Activated B cell treated with CpG ODN at 0.5 μM for 24 hours (primary cell): ENCODE data around the gene PMPCA. TPM values are rescaled to one million over a fixed set of nuclear protein-coding genes. Genes with fewer than 3 reads are reported as not detected.

Experiments used
- ATAC-seq: fragments of 200-7000 bp; cut with Tn5 transposase; one replicate; pipeline ENCODE4 v1.10.0; 2021; ENCODE audit warnings: low read depth, mild to moderate bottlenecking, moderate library complexity
- CTCF ChIA-PET: fragments of 350-600 bp; sonication (Branson Sonifier 250); formaldehyde crosslinking; loops from one replicate; lab custom pipeline; 2021; ENCODE audit warnings: antibody characterized with exemption; lab: Charles Lee
- POLR2A ChIA-PET: fragments of 350-600 bp; sonication (Branson Sonifier 250); formaldehyde crosslinking; loops from one replicate; lab custom pipeline; 2021; ENCODE audit warnings: antibody characterized with exemption; lab: Charles Lee
- DNase-seq: peaks from one replicate; pipeline ENCODE4 v3.0.0; 2022
- H3K27ac Mint-ChIP-seq: one replicate; pipeline ENCODE4 v1.8.0; 2020; ENCODE audit warnings: mixed read lengths
- H3K27me3 Mint-ChIP-seq: one replicate; pipeline ENCODE4 v1.8.0; 2021; ENCODE audit warnings: mixed read lengths
- H3K36me3 Mint-ChIP-seq: one replicate; pipeline ENCODE4 v1.8.0; 2021; ENCODE audit warnings: low read depth, mixed read lengths
- H3K4me1 Mint-ChIP-seq: one replicate; pipeline ENCODE4 v1.8.0; 2021; ENCODE audit warnings: mixed read lengths
- H3K4me3 Mint-ChIP-seq: one replicate; pipeline ENCODE4 v1.8.0; 2020; ENCODE audit warnings: mild to moderate bottlenecking, mixed read lengths
- H3K9me3 Mint-ChIP-seq: one replicate; pipeline ENCODE4 v1.8.0; 2020; ENCODE audit warnings: mixed read lengths
- CTCF ChIP-seq: fragments of 200-600 bp; IDR thresholded peaks from one replicate; pipeline ENCODE4 v1.8.0; 2022; ENCODE audit warnings: antibody characterized with exemption, mild to moderate bottlenecking
- intact Hi-C: fragments of 100-400 bp; cut with micrococcal nuclease; formaldehyde crosslinking; loops from one replicate; pipeline ENCODE4 v1.15.1; 2024
- total RNA-seq: library from RNA; stranded (reverse); gene quantifications from 2 replicates; pipeline ENCODE4 v1.2.3, GENCODE V29; 2022

PMPCA gene
- total RNA-seq, 1 donor from 2014 or later = 75.3 TPM

- TF ChIP-seq CTCF = no peak
- no peaks in the 10 kb centered on the region for H3K27me3 Mint-ChIP-seq
- intact Hi-C loops = no loop called here
- no peak for DNase-seq
- H3K4me1 Mint-ChIP-seq = peaks cover 26% of the 10 kb centered on the region
- no peak overlapping the region for H3K27ac Mint-ChIP-seq
- no peak for ATAC-seq
- POLR2A ChIA-PET = no interaction called here
- peaks cover 36% of the 10 kb centered on the region for H3K36me3 Mint-ChIP-seq
- H3K9me3 Mint-ChIP-seq = no peaks in the 10 kb centered on the region
- CTCF ChIA-PET = no interaction called here
- H3K4me3 Mint-ChIP-seq = peak overlapping the region; percentile 84
Observed at GRCh38 chr9:136437430-136437829, 27.0 kb downstream of the PMPCA start.

GRCh38 chr9:136437839-136438547, 27.5 kb downstream of the PMPCA start:
- POLR2A ChIA-PET = interaction anchor here (0.7 to 1.6 kb wide), 3 partner anchors 29 to 75 kb away, joined by 4 to 8 read pairs (median 5); no protein-coding TSS in a partner anchor
- CTCF ChIA-PET = interaction anchor here (0.9 to 1.3 kb wide), 2 partner anchors 37 to 99 kb away, joined by 3 read pairs; no protein-coding TSS in a partner anchor
- H3K27me3 Mint-ChIP-seq = no peaks in the 10 kb centered on the region
- DNase-seq (no peak), ATAC-seq (no peak)
- peaks cover 26% of the 10 kb centered on the region for H3K4me1 Mint-ChIP-seq
- intact Hi-C loops = loop anchor here (2.0 kb wide), 2 partner anchors 27 to 75 kb away; partner anchors contain the start of genes DNLZ, ENTR1 and PMPCA
- peaks cover 37% of the 10 kb centered on the region for H3K36me3 Mint-ChIP-seq
- no peak for TF ChIP-seq CTCF
- no peaks in the 10 kb centered on the region for H3K9me3 Mint-ChIP-seq
- H3K4me3 Mint-ChIP-seq = peak overlapping the region; percentile 84
- H3K27ac Mint-ChIP-seq = no peak overlapping the region

DNA sequence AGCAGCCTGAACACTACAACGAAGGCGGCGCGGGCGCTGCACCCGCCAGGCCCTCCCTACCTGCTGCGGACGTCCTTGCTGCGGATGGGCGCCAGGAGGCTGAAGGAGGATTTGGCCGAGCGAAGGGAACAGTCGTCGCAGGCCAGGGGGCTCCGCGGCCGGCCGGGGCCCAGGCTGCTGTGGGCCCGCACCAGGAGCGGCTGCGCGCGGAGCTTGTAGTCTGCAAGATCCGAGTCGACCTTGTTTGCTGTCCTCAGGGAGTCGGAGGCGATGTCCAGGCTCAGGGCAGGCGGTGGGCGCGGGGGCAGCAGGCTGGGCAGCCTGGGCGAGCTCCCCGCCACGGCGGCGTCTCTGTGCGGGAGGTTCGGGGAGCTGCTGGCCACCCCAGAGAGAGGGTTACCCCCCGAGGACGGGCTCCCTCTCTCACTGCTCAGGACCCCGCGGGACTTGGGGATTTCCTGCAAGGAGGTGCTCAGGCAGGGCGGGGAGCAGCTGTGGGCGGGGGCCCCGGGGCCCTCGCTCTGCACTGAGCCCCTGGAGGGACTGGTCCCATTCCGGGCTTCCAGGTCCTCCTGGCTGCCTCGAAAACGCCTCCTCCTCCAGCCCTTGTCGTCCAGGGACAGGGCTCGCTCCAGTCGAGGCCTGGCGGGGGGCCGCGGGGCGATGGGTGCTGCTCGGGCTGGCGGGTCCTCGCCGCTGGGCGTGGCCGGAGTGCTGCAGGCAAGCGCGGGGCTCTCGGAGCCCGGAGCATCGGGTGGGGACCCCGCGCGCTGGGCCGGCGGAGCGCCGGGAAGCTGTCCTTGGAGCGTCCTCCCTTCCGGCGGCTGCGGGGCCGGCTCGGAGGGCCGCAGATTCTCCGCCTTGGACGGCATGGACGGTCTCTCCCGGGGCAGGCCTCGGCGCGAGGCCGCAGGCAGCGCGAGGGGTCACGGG, 28.4 kb downstream of the PMPCA start:
- Mint-ChIP-seq H3K27me3 (no peaks in the 10 kb centered on the region), H3K9me3 (no peaks in the 10 kb centered on the region), H3K4me1 (peaks cover 26% of the 10 kb centered on the region), H3K4me3 (peak overlapping the region; percentile 84), H3K27ac (no peak overlapping the region), H3K36me3 (peaks cover 42% of the 10 kb centered on the region)
- POLR2A ChIA-PET = interaction anchor here (0.7 to 1.6 kb wide), 3 partner anchors 29 to 76 kb away, joined by 4 to 8 read pairs (median 5); no protein-coding TSS in a partner anchor
- no peak for TF ChIP-seq CTCF
- CTCF ChIA-PET = interaction anchor here (0.9 to 1.3 kb wide), 2 partner anchors 38 to 99 kb away, joined by 3 read pairs; no protein-coding TSS in a partner anchor
- peak; percentile 77 for ATAC-seq
- DNase-seq = peak; percentile 69
- intact Hi-C loops = loop anchor here (1.0 to 2.0 kb wide), 4 partner anchors 28 to 76 kb away; partner anchors contain the start of genes DNLZ, ENTR1, PMPCA and SEC16A

GRCh38 chr9:136439481-136440408, 29.3 kb downstream of the PMPCA start, which contains the start of gene INPP5E:
Gene INPP5E, minus strand, starts transcription at chr9:136439845. Its CDS starts 426 bp downstream, at chr9:136439419.
- no peak for TF ChIP-seq CTCF
- Mint-ChIP-seq H3K36me3 (peaks cover 50% of the 10 kb centered on the region), H3K4me1 (peaks cover 26% of the 10 kb centered on the region), H3K4me3 (peak within 1 kb of the TSS; percentile 84), H3K27ac (peak within 1 kb of the TSS; percentile 53), H3K27me3 (no peaks in the 10 kb centered on the region), H3K9me3 (no peaks in the 10 kb centered on the region)
- DNase-seq (peak; percentile 99), ATAC-seq (peak; percentile 82)
- ChIA-PET CTCF (interaction anchor here (1.3 kb wide), 1 partner anchor 100 kb away, joined by 3 read pairs; no protein-coding TSS in a partner anchor), POLR2A (interaction anchor here (1.2 to 1.6 kb wide), 3 partner anchors 25 to 36 kb away, joined by 3 to 8 read pairs (median 4); no protein-coding TSS in a partner anchor)
- intact Hi-C loops = loop anchor here (1.0 to 2.0 kb wide), 4 partner anchors 29 to 77 kb away; partner anchors contain the start of genes DNLZ, ENTR1, PMPCA and SEC16A
